GM18505 (cell line): ENCODE measurements around the gene SDCCAG8.
A peak's percentile ranks its signal among the peaks of the same experiment; 100 is the strongest.

ENCODE experiments used
- ATAC-seq: cut with Tn5 transposase; IDR thresholded peaks from one replicate; pipeline ENCODE4 v1.9.1; 2021; ENCODE audit not compliant: unreplicated experiment
- POLR2A ChIP-seq: IDR thresholded peaks from 4 replicates; pipeline ENCODE4 v1.6.1; 2011; ENCODE audit warnings: borderline replicate concordance; ENCODE audit not compliant: insufficient read depth, insufficient read length; ENCODE audit errors: extremely low read depth

The SDCCAG8 gene

GRCh38 chr1:243348331-243348730 is 92.5 kb downstream of the SDCCAG8 start:
- TF ChIP-seq POLR2A, result no peak
- no peak for ATAC-seq

GRCh38 chr1:243349128-243349527 is 93.3 kb downstream of the SDCCAG8 start:
- no peak for TF ChIP-seq POLR2A
- no peak for ATAC-seq

- no peak for ATAC-seq
- TF ChIP-seq POLR2A, result no peak
These were observed 95.5 kb downstream of the SDCCAG8 start for GRCh38 chr1:243351337-243351736.

GRCh38 chr1:243354511-243355153 is 98.8 kb downstream of the SDCCAG8 start:
- TF ChIP-seq POLR2A, result no peak
- peak; percentile 82 for ATAC-seq

- no peak for ATAC-seq
- no peak for TF ChIP-seq POLR2A
These were observed 108.0 kb downstream of the SDCCAG8 start for GRCh38 chr1:243363832-243364231.

- TF ChIP-seq POLR2A, result no peak
- ATAC-seq, result no peak
These were observed 108.5 kb downstream of the SDCCAG8 start for GRCh38 chr1:243364330-243364729.

- TF ChIP-seq POLR2A, result no peak
- ATAC-seq, result no peak
These were observed 109.0 kb downstream of the SDCCAG8 start for GRCh38 chr1:243364866-243365265.

- TF ChIP-seq POLR2A, result no peak
- no peak for ATAC-seq
These were observed 111.5 kb downstream of the SDCCAG8 start for GRCh38 chr1:243367314-243367713.

GRCh38 chr1:243374412-243374811 is 118.6 kb downstream of the SDCCAG8 start:
- TF ChIP-seq POLR2A, result no peak
- ATAC-seq, result no peak

- ATAC-seq, result no peak
- TF ChIP-seq POLR2A, result no peak
These were observed 119.8 kb downstream of the SDCCAG8 start for GRCh38 chr1:243375596-243375995.

- no peak for TF ChIP-seq POLR2A
- ATAC-seq, result no peak
These were observed 122.8 kb downstream of the SDCCAG8 start for GRCh38 chr1:243378669-243379068.

GRCh38 chr1:243379208-243379607 is 123.4 kb downstream of the SDCCAG8 start:
- TF ChIP-seq POLR2A, result no peak
- ATAC-seq, result no peak

- TF ChIP-seq POLR2A, result no peak
- no peak for ATAC-seq
These were observed 123.9 kb downstream of the SDCCAG8 start for GRCh38 chr1:243379706-243380105.

- no peak for ATAC-seq
- TF ChIP-seq POLR2A, result no peak
These were observed 132.4 kb downstream of the SDCCAG8 start for GRCh38 chr1:243388276-243388675.
